ENCODE data around the gene RLN2. TPM values are rescaled to one million over a fixed set of nuclear protein-coding genes. Genes with fewer than 3 reads are reported as not detected.
"Not testable (repeated sequence)": the region's sequence is repeated elsewhere in the genome, so short reads cannot be mapped to it uniquely, and the experiment has no call there.

Gene RLN2, protein sequence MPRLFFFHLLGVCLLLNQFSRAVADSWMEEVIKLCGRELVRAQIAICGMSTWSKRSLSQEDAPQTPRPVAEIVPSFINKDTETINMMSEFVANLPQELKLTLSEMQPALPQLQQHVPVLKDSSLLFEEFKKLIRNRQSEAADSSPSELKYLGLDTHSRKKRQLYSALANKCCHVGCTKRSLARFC
- total RNA-seq (1.0 and 3.5 TPM in 2 replicates), polyA plus RNA-seq (0.23 and 0.94 TPM in 2 replicates), polyA minus RNA-seq (0.77 and 0.93 TPM in 2 replicates)
- total RNA-seq (2013), result 2.1 TPM

DNA sequence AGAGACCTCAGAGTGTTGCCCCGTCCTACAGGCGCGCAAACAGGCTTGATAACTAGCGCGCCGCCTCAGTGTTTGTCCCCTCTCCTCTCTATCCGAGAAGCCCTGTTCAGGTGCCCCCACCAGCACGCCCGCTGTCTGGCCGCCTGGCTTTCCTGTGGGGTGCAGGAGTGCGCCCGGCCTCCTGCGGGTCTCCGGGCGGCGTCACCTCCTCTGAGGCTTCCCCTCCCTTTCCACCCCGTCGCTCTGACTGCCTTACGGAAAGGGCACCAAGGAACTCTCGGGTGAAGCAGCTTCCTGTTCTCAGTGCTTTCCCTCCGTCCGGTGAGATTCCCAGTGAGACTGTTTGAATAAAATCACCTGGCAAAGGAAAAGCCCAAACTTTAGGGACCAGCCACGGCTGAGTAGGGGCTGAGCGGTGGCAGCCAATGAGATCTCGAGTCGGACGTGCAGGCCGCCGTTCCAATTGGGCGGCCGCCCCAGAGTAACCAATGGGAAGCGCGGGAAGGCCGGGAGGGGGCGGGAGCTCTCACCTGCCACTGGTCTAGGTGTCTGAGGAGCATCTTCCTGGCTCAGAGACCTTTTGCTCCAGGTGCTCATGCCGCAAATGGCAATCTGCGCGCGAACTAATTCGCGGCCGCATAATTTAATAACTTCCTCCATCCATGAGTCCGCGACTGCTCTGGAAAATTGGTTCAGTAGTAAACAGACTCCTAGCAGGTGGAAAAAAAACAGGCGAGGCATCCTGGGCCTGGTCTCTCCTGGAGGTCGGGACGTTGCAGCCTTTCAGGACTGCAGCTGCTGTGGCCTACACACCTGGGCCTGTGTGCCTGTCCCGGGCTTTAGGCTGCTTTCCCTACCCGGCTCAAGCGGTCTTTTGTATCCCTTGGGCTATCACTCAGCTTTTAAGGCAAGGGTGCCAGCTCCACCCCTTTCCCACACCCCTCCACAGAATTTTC, at the start of gene RLN2:
Gene RLN2 (minus strand): TSS at position 877 of the 956 bp plus-strand sequence. CDS start 136 bp downstream, at position 741.
- DNase-seq (peak; percentile 59), ATAC-seq (ENCODE audit: low read depth) (peak; percentile 99)
- Histone ChIP-seq H2AFZ (ENCODE audit: insufficient read depth, low read depth, low read length, poor library complexity, severe bottlenecking) (peak within 1 kb of the TSS; percentile 78), H3K4me2 (replicated peaks; ENCODE audit: low read depth, low read length, poor library complexity, severe bottlenecking) (peak within 1 kb of the TSS; percentile 65), H3K4me3 (ENCODE audit: control extremely low read depth in 1 of 5, extremely low read depth in 1 of 5, insufficient read depth in 1 of 5, low read depth in 2 of 5, low read length in 4 of 5) (peak within 1 kb of the TSS in 2 of 5 experiments; percentile 16 to 35)
- H3K9me3 ChIP-seq (ENCODE audit: control extremely low read depth in 1 of 3, control insufficient read depth in 2 of 3, insufficient read depth in 1 of 3, low read length in 2 of 3); H3K9me3 Mint-ChIP-seq (ENCODE audit: insufficient read depth); H3K27me3 ChIP-seq (replicated peaks in 1 of 4; ENCODE audit: control extremely low read depth in 1 of 4, control insufficient read depth in 3 of 4, insufficient read depth in 4 of 4, low read length in 3 of 4); H3K27ac ChIP-seq (ENCODE audit: low read length in 2 of 2); POLR2A ChIA-PET; H3K36me3 ChIP-seq (replicated peaks in 1 of 2; ENCODE audit: control extremely low read depth in 1 of 2, control insufficient read depth in 1 of 2, extremely low read depth in 1 of 2, insufficient read depth in 2 of 2, low read length in 1 of 2); CTCF ChIA-PET; H3K9ac ChIP-seq (ENCODE audit: low read length); H3K79me2 ChIP-seq (ENCODE audit: control insufficient read depth, insufficient read depth, low read length); H3K4me1 ChIP-seq (ENCODE audit: control insufficient read depth in 2 of 2, insufficient read depth in 2 of 2, low read length in 2 of 2); H3K27me3 Mint-ChIP-seq; H4K20me1 ChIP-seq (ENCODE audit: control insufficient read depth, insufficient read depth, low read length, poor library complexity, severe bottlenecking): not testable (repeated sequence)
- intact Hi-C loops (cut with micrococcal nuclease), result loop anchor here (5.0 kb wide), 1 partner anchor 133 kb away; the partner anchor contains the start of gene PLGRKT
- Mint-ChIP-seq H3K27ac (peak within 1 kb of the TSS; percentile 59), H3K4me1 (peaks cover 11% of the 10 kb centered on the region), H3K4me3 (peak within 1 kb of the TSS; percentile 74)
- 24% methylated on average over 11 of the region's 50 CpGs for WGBS (ENCODE audit: insufficient coverage)

DNA sequence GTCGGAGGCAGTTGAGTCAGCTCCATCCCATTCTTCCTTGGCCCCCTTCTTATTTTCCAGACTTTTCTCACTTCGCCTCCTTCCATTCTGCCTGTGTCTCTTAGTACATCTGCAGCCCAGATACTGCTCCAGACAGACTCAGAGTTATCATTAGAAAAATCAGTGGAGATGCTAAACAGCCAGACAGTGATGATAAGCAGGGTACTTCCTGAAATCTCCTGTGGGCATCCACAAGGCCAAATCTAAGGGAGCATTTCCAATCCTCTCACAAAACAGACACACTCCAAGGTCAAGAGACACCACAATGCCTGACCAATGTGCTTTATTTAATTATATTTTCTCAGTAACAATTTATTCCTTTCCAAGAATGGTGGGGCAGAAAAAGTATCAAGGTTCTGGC, 49.7 kb upstream of the RLN2 start:
- intact Hi-C loops (cut with micrococcal nuclease), result no loop called here
- Histone ChIP-seq H3K4me3 (ENCODE audit: control extremely low read depth in 1 of 5, extremely low read depth in 1 of 5, insufficient read depth in 1 of 5, low read depth in 2 of 5, low read length in 4 of 5) (no peak overlapping the region), H3K36me3 (replicated peaks in 1 of 2; ENCODE audit: control extremely low read depth in 1 of 2, control insufficient read depth in 1 of 2, extremely low read depth in 1 of 2, insufficient read depth in 2 of 2, low read length in 1 of 2) (no peaks in the 10 kb centered on the region), H3K9ac (ENCODE audit: low read length) (no peak overlapping the region), H3K27me3 (replicated peaks in 1 of 4; ENCODE audit: control extremely low read depth in 1 of 4, control insufficient read depth in 3 of 4, insufficient read depth in 4 of 4, low read length in 3 of 4) (no peaks in the 10 kb centered on the region), H3K79me2 (ENCODE audit: control insufficient read depth, insufficient read depth, low read length) (no peaks in the 10 kb centered on the region), H2AFZ (ENCODE audit: insufficient read depth, low read depth, low read length, poor library complexity, severe bottlenecking) (no peak overlapping the region), H3K27ac (ENCODE audit: low read length in 2 of 2) (no peak overlapping the region), H3K4me1 (ENCODE audit: control insufficient read depth in 2 of 2, insufficient read depth in 2 of 2, low read length in 2 of 2) (no peaks in the 10 kb centered on the region), H3K9me3 (ENCODE audit: control extremely low read depth in 1 of 3, control insufficient read depth in 2 of 3, insufficient read depth in 1 of 3, low read length in 2 of 3) (peaks cover 0 to 12% (median 2%) of the 10 kb centered on the region in 3 donors), H3K4me2 (replicated peaks; ENCODE audit: low read depth, low read length, poor library complexity, severe bottlenecking) (no peak overlapping the region), H4K20me1 (ENCODE audit: control insufficient read depth, insufficient read depth, low read length, poor library complexity, severe bottlenecking) (no peaks in the 10 kb centered on the region)
- Mint-ChIP-seq H3K4me1 (peaks cover 7% of the 10 kb centered on the region), H3K4me3 (no peak overlapping the region), H3K27ac (no peak overlapping the region), H3K27me3 (no peaks in the 10 kb centered on the region), H3K9me3 (ENCODE audit: insufficient read depth) (peaks cover 8% of the 10 kb centered on the region)
- no peak for ATAC-seq (ENCODE audit: low read depth)
- ChIA-PET CTCF (no interaction called here), POLR2A (no interaction called here)
- 90% methylated on average over 2 of the region's 2 CpGs for WGBS (ENCODE audit: insufficient coverage)
- TF ChIP-seq, protein P1, sequence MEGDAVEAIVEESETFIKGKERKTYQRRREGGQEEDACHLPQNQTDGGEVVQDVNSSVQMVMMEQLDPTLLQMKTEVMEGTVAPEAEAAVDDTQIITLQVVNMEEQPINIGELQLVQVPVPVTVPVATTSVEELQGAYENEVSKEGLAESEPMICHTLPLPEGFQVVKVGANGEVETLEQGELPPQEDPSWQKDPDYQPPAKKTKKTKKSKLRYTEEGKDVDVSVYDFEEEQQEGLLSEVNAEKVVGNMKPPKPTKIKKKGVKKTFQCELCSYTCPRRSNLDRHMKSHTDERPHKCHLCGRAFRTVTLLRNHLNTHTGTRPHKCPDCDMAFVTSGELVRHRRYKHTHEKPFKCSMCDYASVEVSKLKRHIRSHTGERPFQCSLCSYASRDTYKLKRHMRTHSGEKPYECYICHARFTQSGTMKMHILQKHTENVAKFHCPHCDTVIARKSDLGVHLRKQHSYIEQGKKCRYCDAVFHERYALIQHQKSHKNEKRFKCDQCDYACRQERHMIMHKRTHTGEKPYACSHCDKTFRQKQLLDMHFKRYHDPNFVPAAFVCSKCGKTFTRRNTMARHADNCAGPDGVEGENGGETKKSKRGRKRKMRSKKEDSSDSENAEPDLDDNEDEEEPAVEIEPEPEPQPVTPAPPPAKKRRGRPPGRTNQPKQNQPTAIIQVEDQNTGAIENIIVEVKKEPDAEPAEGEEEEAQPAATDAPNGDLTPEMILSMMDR (IDR thresholded peaks at IDR 0.05), result no peak
- no peak for DNase-seq

Data from B cell (primary cell).